HG03103 (cell line): Measurements from ENCODE around the gene TMEM192.
"Not testable (repeated sequence)": the region's sequence is repeated elsewhere in the genome, so short reads cannot be mapped to it uniquely, and the experiment has no call there.

Experiments
- ATAC-seq: cut with Tn5 transposase; IDR thresholded peaks from one replicate; pipeline ENCODE4 v1.9.1; 2021; ENCODE audit warnings: low read depth; ENCODE audit not compliant: unreplicated experiment

Gene TMEM192

DNA sequence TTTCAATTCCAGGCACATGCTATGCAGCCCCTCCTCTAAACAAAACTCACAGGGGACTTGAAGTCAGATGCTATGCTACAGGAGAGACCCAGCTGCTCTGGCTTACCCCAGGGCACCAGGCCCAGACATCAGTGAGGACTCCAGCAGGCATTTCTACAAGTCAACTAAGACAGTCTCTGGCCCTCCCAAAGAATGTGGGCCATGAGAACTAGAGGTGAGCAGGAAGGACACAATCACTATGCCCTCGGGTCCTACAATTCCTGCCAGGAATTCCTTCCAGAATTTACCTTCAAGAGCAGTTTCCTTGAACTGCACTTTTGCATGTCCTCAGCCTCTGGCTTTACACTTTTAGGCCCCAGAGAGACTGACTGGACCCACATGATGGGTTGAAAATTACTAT lies 17.4 kb downstream of the TMEM192 start:
- no peak for ATAC-seq

DNA sequence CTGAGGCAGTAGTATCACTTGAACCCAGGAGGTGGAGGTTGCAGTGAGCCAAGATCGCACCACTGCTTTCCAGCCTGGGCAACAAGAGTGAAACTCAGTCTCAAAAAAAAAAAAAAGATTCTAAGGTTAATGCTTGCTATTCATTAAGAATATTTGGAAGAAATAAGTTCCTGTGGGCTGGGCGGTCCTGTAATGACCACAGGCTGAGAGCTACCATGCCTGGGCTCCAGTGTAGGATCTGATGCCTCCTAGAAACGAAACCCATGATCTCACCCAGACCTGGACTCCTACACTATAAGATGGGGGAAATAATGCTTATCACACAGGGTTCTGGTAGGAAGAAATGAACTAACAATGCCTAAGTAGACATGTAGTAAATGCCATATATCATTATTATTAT lies 17.8 kb downstream of the TMEM192 start:
- no peak for ATAC-seq

DNA sequence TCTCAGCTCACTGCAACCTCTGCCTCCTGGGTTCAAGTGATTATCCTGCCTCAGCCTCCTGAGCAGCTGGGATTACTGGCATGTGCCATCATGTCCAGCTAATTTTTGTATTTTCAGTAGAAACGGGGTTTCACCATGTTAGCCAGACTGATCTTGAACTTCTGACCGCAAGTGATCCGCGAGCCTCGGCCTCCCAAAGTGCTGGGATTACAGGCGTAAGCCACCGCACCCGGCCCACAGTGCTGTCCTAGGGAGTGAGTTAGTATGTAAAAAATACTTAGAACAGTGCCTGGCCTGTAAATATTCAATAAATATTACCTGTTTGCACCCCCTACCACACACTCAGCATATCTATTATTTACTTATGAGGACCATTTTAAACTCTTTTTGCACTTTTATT lies 20.5 kb downstream of the TMEM192 start:
- ATAC-seq = not testable (repeated sequence)

DNA sequence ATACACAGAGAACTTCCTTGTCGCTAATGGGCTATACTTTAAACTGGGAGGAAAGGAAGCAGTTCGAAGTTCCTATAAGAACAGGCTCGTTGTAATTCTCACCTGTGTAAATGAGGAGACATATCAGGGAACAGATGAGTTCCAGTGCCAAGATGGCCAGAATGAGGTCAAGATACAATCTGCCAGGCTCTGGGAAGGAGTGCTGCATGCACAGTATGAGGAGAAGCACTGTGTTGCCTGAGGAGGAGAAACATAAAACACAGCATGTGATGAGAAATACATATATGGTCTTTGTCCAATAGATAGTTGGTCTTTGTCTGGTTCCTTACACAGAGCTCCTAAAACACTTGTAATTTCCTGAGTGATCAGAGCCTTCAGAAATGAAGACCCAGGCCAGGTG lies 24.3 kb downstream of the TMEM192 start:
- no peak for ATAC-seq

DNA sequence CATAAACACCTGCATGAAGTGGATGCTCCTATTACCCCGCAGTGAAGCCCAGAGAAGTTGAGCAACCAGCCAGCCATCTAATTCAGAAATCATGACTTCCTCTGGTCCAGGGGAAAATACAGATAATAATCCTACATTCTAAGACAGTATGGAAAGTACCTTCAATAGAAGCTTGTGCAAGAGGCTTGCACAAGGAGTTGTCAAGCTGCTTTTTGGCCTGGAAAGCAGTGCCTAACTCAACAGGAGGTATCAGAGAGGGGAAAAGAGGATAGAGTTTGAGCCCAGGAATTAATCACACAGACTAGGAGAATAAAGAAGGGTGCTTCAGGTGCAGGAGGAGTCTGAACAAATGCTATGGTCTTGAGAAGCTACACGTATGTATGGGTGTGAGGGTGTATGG lies 26.7 kb downstream of the TMEM192 start:
- ATAC-seq = no peak

DNA sequence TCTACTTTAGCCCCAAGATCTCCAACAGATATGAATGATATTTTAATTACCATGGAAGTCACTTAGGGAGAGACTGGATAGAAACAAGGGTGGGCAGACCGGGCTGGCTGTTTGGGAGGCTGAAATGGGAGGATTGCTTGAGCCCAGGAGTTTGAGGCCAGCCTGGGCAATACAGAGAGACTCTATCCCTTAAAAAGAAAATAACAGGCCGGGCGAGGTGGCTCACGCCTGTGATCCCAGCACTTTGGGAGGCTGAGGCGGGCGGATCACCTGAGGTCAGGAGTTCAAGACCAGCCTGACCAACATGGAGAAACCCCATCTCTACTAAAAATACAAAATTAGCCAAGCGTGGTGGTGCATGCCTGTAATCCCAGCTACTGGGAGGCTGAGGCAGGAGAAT lies 27.9 kb downstream of the TMEM192 start:
- not testable (repeated sequence) for ATAC-seq

DNA sequence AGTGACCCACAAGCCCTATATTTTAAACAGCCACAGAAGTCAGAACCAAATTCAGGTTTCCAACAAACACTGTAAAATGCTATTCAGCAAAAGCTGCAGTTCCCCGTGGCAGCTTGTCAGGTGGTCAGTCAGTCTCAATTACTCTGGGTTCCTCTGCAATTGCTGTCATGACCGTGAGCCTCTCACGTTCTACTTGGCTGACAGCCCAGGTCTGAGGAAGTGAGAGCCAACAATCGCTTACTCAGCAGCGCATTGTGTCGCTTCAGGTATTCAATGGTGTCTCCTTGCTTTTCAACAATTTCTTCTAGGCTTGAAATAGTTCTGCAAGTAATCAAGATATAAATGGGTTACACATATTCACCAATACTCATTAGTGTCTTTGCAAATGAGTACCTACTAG lies 33.2 kb downstream of the TMEM192 start:
- no peak for ATAC-seq

DNA sequence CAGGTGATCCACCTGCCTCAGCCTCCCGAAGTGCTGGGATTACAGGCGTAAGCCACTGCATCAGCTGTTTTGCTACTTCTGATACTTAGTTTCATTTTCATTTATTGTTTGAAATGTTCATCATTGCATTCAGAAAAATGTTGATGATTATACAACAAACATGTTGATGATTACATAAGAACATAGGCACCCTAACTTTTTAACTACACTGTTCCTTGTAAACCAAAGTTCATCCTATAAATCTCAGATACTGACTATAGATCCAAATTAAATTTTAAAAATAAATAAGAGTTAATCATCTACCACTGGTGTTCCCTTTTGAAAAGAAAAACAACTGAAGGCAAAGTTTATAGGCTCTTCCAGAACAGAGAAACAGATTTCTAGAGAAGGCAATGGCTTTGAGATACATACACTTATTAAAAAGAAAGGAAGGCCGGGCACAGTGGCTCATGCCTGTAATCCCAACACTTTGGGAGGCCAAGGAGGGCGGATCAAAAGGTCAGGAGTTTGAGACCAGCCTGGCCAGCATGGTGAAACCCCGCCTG lies 35.6 kb downstream of the TMEM192 start:
- no peak for ATAC-seq

DNA sequence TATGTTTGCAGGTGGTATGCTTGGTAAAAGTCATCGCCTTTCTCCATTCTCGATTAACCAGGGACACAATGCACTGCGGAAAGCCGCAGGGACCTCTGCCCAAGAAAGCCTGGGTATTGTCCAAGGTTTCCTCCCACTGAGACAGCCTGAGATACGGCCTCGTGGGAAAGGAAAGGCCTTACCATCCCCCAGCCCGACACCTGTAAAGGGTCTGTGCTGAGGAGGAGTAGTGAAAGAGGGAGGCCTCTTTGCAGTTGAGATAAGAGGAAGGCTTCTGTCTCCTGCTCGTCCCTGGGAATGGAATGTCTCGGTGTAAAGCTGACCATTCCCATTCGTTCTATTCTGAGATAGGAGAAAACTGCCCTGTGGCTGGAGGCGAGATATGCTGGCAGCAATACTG lies 39.3 kb downstream of the TMEM192 start:
- not testable (repeated sequence) for ATAC-seq

DNA sequence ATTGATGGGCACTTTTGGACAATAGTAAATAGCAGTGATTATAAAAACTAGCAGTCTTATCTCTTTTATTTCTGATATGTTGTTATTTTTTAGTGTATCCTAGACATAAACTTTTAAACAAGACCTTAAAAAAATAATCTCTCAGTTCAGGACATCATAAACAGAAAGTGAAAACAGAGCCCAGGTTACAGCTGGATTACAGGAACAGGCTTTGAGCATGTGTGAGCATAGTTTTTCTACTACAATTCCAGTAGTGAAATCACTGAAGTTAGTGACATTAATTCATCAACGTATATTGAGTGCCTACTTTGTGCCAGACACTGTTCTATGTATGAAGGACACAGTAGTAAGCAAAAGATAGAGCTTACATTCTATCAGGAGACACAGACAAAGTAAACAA lies 42.1 kb downstream of the TMEM192 start:
- no peak for ATAC-seq

DNA sequence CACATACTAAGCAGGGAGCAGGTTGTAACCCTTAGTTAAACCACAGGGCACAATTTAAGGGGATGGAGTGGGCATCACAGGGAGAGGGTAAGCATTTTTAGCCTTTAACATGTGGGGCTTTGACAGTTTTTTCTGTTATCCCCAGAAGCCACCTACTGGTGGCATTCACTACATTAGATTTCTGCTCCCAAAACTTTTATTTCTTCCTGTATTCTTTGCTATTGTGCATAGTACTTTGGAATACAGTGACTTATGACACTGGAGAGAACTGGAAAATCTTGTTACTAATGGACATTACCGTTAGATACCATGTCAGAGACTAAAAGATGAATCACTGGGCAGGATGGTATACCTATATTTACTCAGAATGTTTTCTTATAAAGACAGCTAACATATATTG lies 51.7 kb downstream of the TMEM192 start:
- no peak for ATAC-seq

DNA sequence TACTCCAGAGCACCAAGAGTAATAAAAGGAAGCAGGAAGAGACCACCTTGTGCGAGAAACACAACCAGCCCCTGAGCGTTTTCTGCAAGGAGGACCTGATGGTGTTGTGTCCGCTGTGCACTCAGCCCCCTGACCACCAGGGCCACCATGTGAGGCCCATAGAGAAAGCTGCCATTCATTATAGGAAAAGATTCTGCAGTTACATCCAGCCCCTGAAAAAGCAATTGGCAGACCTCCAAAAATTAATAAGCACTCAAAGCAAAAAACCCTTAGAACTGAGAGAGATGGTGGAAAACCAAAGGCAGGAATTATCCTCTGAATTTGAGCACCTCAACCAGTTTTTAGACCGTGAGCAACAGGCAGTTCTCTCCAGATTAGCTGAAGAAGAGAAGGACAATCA lies 53.3 kb downstream of the TMEM192 start:
- ATAC-seq = no peak

DNA sequence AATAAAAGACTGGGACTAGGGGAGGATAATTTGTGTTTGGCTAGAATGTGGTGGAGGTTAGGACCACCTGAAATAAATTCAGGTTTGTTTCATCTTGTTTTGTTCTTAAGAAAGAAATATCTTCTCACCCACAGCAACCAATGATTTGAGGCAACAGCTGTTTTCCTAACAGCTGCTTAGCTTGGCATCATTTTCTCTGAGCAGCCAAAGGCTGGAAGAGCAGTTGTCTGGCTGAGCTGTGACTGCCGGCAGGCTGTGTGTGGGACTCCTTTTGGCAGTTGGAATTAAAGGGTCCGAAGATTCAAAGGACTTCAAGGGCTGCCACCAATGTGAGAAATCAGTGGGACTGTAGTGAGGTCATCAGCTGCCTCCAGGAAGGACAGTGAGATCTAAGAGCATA lies 54.0 kb downstream of the TMEM192 start:
- ATAC-seq = no peak

DNA sequence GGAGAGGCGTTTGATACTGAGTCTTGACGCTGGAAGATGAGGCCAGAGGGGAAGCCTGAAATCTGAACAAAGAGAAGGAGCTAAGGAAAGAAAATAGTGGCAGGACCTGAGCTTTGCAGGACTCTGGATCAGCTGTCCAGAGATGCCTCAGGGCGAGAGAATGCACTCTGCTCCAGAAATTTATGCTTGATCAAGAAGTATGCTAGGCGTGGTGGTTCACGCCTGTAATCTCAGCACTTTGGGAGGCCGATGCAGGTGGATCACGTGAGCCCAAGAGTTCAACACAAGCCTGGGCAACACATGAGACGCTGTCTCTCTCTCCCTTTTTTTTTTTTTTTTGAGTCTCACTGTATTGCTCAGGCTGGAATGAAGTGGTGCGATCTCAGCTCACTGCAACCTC lies 57.1 kb downstream of the TMEM192 start:
- ATAC-seq = no peak

DNA sequence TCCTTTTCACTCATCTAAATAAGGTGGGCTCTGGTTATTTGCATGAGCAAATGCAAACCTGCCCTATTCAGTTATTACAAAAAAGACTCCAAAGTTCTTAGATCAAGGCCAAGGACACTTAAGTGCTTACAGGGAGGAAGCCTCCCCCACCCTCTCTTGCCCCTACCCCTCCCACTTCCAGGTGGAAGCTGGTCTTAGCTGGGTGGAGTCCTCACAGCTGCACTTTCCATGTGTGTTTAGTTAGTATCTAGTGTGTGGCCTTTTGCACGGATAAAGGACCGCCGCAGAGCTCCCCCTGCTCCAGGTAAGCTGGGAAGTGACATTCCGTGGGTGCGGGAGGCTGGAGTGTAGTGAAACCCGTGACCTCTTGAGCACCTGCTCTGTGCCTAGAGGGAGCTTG lies 59.0 kb downstream of the TMEM192 start, which contains the start of gene TRIM75:
TSS of gene TRIM75 (plus strand) at position 222 of the 400 bp plus-strand sequence. CDS start 5,282 bp downstream, outside the sequence.
- no peak for ATAC-seq

DNA sequence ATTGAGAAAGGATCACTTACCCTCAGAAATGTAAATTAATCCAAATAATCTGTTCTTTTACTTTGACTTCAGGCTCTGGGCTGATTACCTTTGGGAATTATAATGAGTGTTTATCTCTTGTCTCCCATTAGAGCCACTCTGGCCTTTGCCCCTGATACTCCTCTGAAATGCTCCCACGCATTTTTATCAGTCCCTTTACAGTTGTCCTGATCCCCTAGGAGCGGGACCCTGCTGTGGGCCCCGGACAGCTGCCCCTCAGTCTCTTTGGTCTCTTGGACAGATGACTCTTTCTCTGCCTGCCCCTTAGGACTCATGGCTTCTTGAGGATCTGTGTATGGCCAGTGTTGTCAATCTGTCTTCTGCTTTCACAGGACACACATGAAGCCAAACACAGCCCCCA lies 60.0 kb downstream of the TMEM192 start:
- ATAC-seq = no peak

DNA sequence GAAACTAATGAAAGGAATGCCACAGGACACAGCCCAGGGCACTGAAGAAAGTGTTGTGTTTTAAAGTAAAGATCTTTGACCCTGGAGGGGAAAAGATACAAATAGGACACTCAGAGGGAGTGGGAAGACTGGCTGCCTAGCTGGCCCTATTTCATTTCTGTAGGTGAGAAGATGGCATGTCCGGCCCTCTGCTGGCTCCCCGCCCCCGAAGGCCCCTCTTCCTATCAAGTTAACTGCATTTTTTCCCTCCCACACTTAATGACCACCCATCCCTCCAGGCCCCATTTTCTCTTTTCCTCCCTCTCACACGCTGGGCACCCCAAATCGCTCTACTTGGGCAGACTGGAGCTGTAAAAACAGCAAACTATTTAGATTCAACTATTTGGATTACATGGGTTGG lies 64.5 kb downstream of the TMEM192 start:
- no peak for ATAC-seq

DNA sequence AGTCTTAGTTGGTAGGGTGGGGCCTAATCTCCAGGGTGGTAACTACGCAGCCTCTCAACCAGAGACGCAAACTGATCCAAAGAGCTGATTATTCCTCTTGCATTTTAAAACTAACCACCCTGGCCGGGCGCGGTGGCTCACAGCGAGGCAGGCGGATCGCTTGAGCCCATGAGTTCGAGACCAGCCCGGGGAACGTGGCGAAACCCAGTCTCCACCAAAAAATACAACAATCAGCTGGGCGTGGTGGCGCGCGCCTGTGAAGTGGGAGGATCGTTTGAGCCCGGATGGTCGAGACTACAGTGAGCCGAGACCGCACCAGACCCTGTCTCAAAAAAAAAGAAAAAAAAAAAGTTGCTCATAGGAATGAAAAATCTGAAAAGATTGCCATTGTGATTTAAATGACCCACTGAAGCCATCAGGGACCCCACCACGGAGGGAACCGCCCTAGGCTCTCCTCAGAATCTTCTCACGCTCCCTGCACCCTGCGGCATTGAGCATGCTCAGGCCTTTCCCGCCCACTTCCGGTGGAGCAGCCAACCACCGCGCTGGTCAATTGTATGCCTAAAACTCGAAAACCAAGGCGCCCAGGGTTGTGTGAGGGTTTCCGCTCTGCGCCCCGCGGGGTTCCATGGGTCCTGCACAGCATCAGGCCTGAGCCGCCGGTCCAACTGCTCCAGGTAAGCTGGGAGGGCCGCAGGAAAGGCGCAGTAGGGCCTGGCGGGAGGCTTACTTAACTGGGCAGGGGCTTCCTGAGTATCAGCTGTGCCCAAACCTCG lies 81.0 kb downstream of the TMEM192 start, which contains the start of gene TRIM60:
TSS of gene TRIM60 (plus strand) at position 564 of the 776 bp plus-strand sequence. CDS start 8,074 bp downstream, outside the sequence.
- no peak for ATAC-seq

DNA sequence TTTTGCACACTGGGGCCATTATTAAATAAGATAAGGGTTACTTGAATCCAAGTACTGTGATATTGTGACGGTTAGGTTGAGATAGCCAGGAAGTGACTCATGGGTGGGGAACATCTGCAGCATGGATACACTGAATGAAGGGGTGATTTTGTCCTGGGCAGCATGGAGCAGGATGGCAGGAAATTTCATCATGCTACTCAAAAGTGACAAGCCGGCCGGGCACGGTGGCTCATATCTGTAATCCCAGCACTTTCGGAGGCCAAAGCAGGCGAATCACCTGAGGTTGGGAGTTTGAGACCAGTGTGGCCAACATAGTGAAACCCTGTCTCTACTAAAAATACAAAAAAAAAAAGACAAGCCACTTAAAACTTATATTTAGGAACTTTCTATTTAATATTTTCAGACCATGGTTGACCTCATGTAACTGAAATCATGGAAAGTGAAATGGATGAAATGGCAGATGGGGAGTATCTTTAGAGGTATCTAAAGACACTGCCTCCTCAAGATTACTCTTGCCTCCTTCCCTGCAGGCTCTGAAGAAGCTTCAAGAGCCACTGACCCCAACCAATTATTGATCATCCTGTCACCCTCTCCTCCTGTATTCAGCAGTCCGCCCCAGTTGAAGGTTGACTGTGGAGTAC lies 84.8 kb downstream of the TMEM192 start:
- no peak for ATAC-seq

DNA sequence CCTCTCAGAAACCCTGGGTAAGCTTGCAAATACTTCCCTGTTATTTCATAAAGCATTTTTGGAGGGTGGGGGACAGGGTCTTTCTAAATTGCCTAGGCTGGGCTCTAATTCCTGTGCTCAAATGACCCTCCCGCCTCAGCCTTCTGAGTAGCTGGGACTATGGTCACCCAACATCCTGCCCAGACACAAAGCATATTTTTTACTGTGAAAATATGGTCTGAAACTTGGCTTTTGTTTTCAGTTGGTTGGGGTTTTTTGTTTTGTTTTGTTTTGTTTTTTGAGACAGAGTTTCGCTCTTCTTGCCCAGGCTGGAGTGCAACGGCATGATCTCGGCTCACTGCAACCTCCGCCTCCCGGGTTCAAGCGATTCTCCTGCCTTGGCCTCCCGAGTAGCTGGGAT lies 86.9 kb downstream of the TMEM192 start:
- ATAC-seq = not testable (repeated sequence)
